Ectodermal cell (in vitro differentiated cells): ENCODE data around the gene DAO. TPM values are rescaled to one million over a fixed set of nuclear protein-coding genes. Genes with fewer than 3 reads are reported as not detected.
A peak's percentile ranks its signal among the peaks of the same experiment; 100 is the strongest.

Experiments
- H3K27ac ChIP-seq: 2 replicates; pipeline ENCODE4 v1.7.0; 2013; ENCODE audit warnings: mild to moderate bottlenecking, low read depth, low read length; ENCODE audit not compliant: insufficient read depth, poor library complexity, severe bottlenecking
- H3K27me3 ChIP-seq: 2 replicates; pipeline ENCODE4 v1.7.0; 2013; ENCODE audit warnings: mild to moderate bottlenecking, low read length; ENCODE audit not compliant: insufficient read depth, control insufficient read depth, poor library complexity, severe bottlenecking
- H3K36me3 ChIP-seq: one replicate; pipeline ENCODE4 v1.7.0; 2013; ENCODE audit warnings: low read length; ENCODE audit not compliant: control insufficient read depth, insufficient read depth
- H3K4me1 ChIP-seq: one replicate; pipeline ENCODE4 v1.7.0; 2013; ENCODE audit warnings: low read length; ENCODE audit not compliant: control insufficient read depth, insufficient read depth
- H3K4me3 ChIP-seq: 2 replicates; pipeline ENCODE4 v1.7.0; 2013; ENCODE audit warnings: low read depth, low read length, control low read depth; ENCODE audit not compliant: insufficient read depth
- H3K9me3 ChIP-seq: 2 replicates; pipeline ENCODE4 v1.7.0; 2013; ENCODE audit warnings: mild to moderate bottlenecking, low read length, moderate library complexity; ENCODE audit not compliant: control insufficient read depth
- WGBS, 2 experiments: methylation state at CpG; one replicate each; pipeline ENCODE4 v1.1.7; 2013; ENCODE audit warnings: missing lambda C conversion rate in 2 of 2; 5-methylcytosine and 5-hydroxymethylcytosine counted together
- polyA plus RNA-seq, 4 experiments: library from polyadenylated mRNA; stranded (reverse); fragments of 50-300 nt; gene quantifications; one replicate each; pipeline ENCODE4 v1.2.3, GENCODE V29; 2013

DAO gene
- polyA plus RNA-seq (2013, experiment 1 of 4): not detected
- polyA plus RNA-seq (2013, experiment 2 of 4): not detected
- polyA plus RNA-seq (2013, experiment 3 of 4): not detected
- not detected for polyA plus RNA-seq (2013, experiment 4 of 4)

DNA sequence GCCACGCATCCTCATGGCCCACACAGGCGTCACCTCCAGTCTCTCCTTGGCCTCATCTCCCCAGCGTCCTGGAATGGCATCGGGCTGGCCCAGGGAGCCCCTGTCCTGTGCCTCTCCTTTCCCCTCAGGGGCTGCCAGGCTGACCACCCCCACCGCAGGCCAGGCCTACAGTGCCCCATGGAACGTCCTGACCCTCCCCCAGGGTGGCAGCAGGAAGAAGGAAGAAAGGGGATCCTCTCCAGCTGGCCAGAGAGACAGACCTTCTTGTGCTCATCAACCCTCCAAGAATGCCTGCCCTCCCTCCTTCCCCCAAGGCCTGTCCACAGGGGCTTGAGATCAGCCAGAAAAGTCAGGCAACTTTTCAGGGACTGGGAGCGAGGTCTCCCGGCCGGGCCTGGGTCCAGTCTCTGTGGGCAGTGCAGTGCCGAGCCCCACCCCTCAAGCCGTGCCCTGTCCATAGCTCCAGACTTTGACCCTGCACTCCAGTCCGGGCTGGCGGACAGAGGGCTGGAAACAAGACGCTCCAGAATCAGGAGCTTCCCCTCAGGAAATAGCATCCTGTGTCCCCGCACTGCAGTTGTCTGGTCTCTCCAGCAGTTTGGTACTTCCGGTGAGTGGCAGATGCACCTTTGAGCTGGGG, at the start of gene DAO:
DAO (plus strand) TSS at position 478 of the 640 bp plus-strand sequence. CDS start 4,915 bp downstream, outside the sequence.
- Histone ChIP-seq H3K9me3 (no peaks in the 10 kb centered on the region), H3K36me3 (no peaks in the 10 kb centered on the region), H3K4me3 (no peak within 1 kb of the TSS), H3K4me1 (no peaks in the 10 kb centered on the region), H3K27me3 (no peaks in the 10 kb centered on the region), H3K27ac (no peak within 1 kb of the TSS)
- WGBS, 2 experiments: 83 to 84% methylated on average over 16 of the region's 16 CpGs

DNA sequence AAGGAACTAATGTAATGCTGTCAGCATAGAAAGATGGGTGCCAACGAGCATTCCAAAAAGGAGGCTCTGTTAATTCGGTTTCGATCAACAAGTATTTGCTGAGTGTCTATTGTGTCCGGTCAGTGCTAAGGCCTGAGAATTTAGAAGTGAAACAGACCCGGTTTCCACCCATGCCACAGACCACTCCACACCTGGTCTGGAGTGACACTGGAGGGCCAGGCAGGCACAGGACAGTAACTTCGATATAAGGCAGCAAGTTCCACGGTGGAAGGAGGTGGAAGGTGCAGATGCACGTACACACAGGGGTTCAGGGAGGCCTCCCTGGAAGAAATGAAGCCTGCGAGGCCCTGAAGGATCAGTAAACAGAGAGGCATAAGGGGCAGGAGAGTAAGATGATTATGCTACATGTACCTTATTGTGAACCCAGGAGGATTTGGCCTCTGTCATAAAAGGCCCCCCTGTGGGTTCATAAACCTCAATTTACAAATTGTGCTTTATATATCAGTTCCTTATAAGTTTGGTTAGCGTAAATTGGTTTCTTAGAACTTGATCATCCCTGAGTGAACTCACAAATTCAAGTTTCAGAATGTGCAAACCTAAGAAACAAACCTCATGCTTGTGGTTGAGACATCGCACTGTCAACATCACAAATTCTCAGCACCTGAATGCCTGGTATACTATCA, 48.4 kb upstream of the DAO start:
- H3K27me3 ChIP-seq: no peaks in the 10 kb centered on the region
- no peaks in the 10 kb centered on the region for H3K36me3 ChIP-seq
- no peak overlapping the region for H3K27ac ChIP-seq
- WGBS, 2 experiments: 95 to 97% methylated on average over 10 to 11 of the region's 11 CpGs
- H3K4me3 ChIP-seq: no peak overlapping the region
- peaks cover 18% of the 10 kb centered on the region for H3K4me1 ChIP-seq
- H3K9me3 ChIP-seq: no peaks in the 10 kb centered on the region

DNA sequence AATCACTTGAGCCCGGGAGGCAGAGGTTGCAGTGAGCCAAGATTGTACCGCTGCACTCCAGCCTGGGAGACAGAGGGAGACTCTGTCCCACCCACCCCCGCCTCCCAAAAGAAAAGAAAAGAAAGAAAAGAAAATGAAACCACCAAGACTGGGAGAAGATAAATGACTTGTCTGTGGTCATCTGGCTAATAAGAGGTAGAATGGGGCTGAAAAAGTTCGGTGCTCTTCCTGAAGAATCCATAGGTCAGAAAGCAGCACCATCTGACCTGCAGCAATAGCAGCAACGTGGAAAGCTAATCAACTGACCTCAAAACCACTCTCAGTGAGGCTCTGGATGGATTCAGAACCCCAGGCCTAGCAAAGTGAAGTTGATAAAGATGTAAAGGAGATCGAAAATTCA, 47.7 kb upstream of the DAO start:
- Histone ChIP-seq H3K27ac (no peak overlapping the region), H3K4me3 (no peak overlapping the region), H3K27me3 (no peaks in the 10 kb centered on the region), H3K36me3 (no peaks in the 10 kb centered on the region), H3K9me3 (no peaks in the 10 kb centered on the region), H3K4me1 (peaks cover 11% of the 10 kb centered on the region)
- 93 to 94% methylated on average over 6 of the region's 6 CpGs for WGBS, 2 experiments

DNA sequence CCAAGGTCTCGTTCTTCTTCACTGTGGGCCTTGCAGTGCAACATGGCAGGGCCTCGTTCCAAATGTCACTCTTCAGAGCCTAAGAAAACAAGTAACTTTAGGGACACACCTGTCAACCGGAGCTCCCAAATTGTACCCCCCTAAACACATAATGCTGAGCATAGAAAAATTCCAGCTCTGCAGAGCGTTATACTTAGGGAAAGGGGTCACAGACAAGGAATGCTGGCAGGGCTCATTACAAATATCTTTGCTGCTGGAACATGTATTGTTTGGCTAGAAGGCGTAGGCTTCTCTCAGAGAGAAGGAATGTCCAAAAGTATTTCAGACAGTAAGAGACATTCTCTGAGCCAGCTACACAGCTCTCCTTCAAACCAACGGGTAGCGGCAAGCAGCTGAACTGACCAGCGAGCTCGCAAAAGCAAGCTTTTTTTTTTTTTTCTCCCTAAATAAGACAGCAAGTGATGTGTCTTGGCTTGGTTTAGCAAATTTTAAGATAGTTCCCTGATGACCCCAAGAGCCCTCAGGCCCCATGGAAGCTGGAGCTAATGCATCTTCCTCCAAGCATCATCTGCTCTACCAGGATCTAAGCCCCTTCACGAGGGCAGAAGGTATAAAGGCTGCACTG, 47.0 kb upstream of the DAO start:
- no peaks in the 10 kb centered on the region for H3K9me3 ChIP-seq
- 94% methylated on average over 10 of the region's 10 CpGs for WGBS, 2 experiments
- H3K4me3 ChIP-seq: no peak overlapping the region
- no peaks in the 10 kb centered on the region for H3K27me3 ChIP-seq
- H3K4me1 ChIP-seq: peaks cover 7% of the 10 kb centered on the region
- no peaks in the 10 kb centered on the region for H3K36me3 ChIP-seq
- peak overlapping the region; percentile 86 for H3K27ac ChIP-seq

DNA sequence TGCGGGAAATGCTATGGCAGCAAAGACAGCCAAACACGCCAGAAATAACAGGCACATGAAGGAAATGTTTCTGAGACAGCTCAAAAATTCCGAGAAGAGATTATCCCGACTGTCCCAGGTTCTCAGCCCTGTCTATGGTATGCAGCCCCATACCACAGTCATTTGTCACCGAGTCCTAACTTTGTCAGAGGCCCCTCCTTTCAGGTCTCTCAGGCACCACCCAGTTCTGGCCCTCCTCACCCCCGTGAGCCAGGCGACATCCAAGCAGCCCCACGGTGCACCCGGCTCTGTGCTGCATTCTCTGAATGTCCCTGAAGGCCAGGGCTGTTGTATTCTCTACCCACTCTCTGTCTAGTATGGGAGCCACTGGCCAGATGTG, 46.5 kb upstream of the DAO start:
- Histone ChIP-seq H3K36me3 (no peaks in the 10 kb centered on the region), H3K27ac (peak overlapping the region; percentile 86), H3K9me3 (no peaks in the 10 kb centered on the region), H3K4me1 (peaks cover 2% of the 10 kb centered on the region), H3K27me3 (no peaks in the 10 kb centered on the region), H3K4me3 (no peak overlapping the region)
- WGBS, 2 experiments: 67 to 70% methylated on average over 9 of the region's 9 CpGs

DNA sequence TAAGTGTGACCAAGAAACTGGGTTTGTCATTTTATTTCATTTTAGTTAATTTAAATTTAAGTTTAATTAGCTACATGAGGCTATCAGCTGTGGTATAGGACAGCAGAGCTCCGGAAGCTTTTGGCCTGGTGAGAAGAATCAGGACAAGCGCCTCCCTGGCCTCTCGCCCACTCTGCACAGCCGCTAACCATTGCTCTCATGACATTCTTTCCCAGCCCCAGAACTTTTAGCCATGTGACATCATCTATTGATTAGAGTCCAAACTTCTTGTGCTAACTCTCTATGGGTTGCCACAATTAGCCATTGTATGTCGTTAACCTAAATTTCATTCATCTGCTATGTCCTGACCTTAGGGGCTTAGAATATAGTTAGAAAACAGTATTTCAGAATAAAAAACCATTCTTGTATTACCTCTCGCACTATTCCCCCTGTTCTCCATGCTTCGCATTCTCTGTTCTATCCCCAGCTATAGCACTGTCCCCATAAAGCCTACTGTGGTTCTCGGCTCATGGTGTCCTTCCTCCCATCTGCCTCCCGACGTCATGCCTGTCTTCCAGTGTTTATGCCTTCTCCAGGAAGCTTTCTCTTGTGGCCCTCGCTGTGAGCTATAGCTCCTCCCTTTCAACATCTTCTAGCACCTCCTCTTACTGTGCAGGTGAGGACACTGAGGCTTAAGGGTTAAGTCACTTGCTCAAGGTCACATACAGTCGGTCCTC, 46.0 kb upstream of the DAO start:
- H3K27me3 ChIP-seq: no peaks in the 10 kb centered on the region
- no peaks in the 10 kb centered on the region for H3K36me3 ChIP-seq
- 93 to 94% methylated on average over 12 of the region's 12 CpGs for WGBS, 2 experiments
- H3K9me3 ChIP-seq: no peaks in the 10 kb centered on the region
- no peak overlapping the region for H3K27ac ChIP-seq
- no peak overlapping the region for H3K4me3 ChIP-seq
- no peaks in the 10 kb centered on the region for H3K4me1 ChIP-seq

DNA sequence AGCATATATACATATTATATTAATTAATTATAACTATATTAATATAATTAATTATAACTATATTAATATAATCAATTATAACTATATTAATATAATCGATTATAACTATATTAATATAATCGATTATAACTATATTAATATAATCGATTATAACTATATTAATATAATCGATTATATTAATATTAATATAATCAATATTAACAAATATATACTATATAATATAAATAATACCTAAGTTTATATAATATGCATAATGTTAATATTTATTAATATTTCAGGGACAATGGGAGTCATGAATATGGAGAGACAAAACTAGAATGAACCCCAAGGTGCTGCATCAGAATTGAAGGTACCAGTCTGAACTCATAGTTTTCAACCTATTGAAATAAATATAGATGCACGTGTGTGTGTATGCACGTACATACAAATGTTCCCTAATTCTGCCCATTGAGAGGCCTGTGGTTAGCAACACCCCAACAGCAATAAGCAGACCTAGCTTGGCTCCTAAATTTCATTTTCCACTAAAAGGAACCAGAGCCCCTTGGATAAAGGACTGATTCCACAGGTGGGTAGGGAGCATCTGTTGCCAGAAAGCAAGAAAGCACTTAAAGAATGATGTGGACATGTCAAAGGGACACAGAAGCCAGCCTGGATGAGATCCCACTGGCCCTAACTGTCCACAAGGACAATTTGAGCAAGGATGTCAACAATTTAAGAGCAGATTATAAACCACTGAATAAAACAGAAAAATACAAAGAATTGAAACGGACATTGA, 43.8 kb upstream of the DAO start:
- Histone ChIP-seq H3K27me3 (no peaks in the 10 kb centered on the region), H3K4me3 (no peak overlapping the region), H3K4me1 (peaks cover 6% of the 10 kb centered on the region), H3K27ac (no peak overlapping the region), H3K9me3 (no peaks in the 10 kb centered on the region), H3K36me3 (no peaks in the 10 kb centered on the region)
- 96 to 100% methylated on average over 3 of the region's 7 CpGs for WGBS, 2 experiments

DNA sequence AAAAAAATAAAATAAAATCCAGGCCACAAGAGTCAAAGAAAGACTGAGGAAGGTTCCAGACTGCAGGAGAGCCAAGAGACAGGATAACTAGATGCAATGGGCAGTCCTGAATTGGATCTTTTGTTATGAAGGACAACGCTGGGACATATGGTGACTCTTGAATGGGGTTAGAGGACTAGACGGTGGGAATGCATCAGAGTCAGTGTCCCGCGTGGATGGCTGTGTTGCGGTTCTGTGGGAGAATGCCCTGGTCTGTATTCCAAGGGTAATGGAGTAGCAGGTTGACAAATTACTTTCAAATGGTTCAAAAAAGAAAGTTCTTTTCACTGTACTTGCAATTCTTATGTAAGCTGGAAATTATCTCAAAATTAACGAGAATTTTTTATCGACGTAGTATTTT, 42.7 kb upstream of the DAO start:
- no peak overlapping the region for H3K4me3 ChIP-seq
- no peaks in the 10 kb centered on the region for H3K9me3 ChIP-seq
- no peak overlapping the region for H3K27ac ChIP-seq
- WGBS, 2 experiments: 93 to 96% methylated on average over 5 to 8 of the region's 8 CpGs
- no peaks in the 10 kb centered on the region for H3K36me3 ChIP-seq
- no peaks in the 10 kb centered on the region for H3K27me3 ChIP-seq
- peaks cover 6% of the 10 kb centered on the region for H3K4me1 ChIP-seq

DNA sequence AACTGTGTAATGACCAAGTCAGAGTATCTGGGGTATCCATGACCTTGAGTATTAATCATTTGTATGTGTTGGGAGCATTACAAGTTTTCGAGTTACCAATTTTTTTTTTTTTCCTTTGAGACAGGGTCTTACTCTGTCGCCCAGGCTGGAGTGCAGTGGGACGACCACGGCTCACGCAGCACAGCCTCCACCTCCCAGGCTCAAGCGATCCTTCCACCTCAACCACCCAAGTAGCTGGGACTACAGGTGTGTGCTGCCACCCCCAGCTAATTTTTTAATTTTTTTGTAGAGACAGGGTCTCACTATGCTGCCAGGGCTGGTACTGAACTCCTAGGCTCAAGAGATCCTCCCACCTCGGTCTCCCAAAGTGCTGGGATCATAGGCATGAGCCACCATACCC, 42.2 kb upstream of the DAO start:
- H3K36me3 ChIP-seq: no peaks in the 10 kb centered on the region
- peaks cover 6% of the 10 kb centered on the region for H3K4me1 ChIP-seq
- WGBS, 2 experiments: 92 to 96% methylated on average over 7 of the region's 7 CpGs
- H3K27ac ChIP-seq: no peak overlapping the region
- no peaks in the 10 kb centered on the region for H3K27me3 ChIP-seq
- H3K9me3 ChIP-seq: no peaks in the 10 kb centered on the region
- H3K4me3 ChIP-seq: no peak overlapping the region
